Activated naive CD4-positive, alpha-beta T cell treated with anti-CD3 and anti-CD28 coated beads for 36 hours (primary cell): ENCODE measurements around the gene KLK14. TPM values are rescaled to one million over a fixed set of nuclear protein-coding genes. Genes with fewer than 3 reads are reported as not detected.

Experiments
- CTCF ChIA-PET: fragments of 350-600 bp; sonication (Branson Sonifier 250); formaldehyde crosslinking; loops from one replicate; lab custom pipeline; 2021; ENCODE audit warnings: antibody characterized with exemption; lab: Charles Lee
- DNase-seq: peaks from one replicate; pipeline ENCODE4 v3.0.0-alpha.2; 2020
- H3K27ac Mint-ChIP-seq: one replicate; pipeline ENCODE4 v1.8.0; 2021; ENCODE audit warnings: mild to moderate bottlenecking, mixed read lengths
- H3K27me3 Mint-ChIP-seq: one replicate; pipeline ENCODE4 v1.8.0; 2021; ENCODE audit warnings: low read depth, mixed read lengths
- H3K36me3 Mint-ChIP-seq: one replicate; pipeline ENCODE4 v1.8.0; 2021; ENCODE audit warnings: low read depth, mixed read lengths
- H3K4me1 Mint-ChIP-seq: one replicate; pipeline ENCODE4 v1.8.0; 2021; ENCODE audit warnings: low read depth, mixed read lengths
- H3K4me3 Mint-ChIP-seq: one replicate; pipeline ENCODE4 v1.8.0; 2021; ENCODE audit warnings: mild to moderate bottlenecking, moderate library complexity, mixed read lengths
- H3K9me3 Mint-ChIP-seq: one replicate; pipeline ENCODE4 v1.8.0; 2021; ENCODE audit warnings: mixed read lengths
- intact Hi-C: fragments of 100-400 bp; cut with micrococcal nuclease; formaldehyde crosslinking; loops from one replicate; pipeline ENCODE4 v1.15.1; 2023
- total RNA-seq, 2 experiments: library from RNA; stranded (reverse); gene quantifications; one replicate each; pipeline ENCODE4 v1.2.3, GENCODE V29; 2021

The KLK14 gene, protein sequence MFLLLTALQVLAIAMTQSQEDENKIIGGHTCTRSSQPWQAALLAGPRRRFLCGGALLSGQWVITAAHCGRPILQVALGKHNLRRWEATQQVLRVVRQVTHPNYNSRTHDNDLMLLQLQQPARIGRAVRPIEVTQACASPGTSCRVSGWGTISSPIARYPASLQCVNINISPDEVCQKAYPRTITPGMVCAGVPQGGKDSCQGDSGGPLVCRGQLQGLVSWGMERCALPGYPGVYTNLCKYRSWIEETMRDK
- under 1 TPM; 0.69 to 0.79 TPM for total RNA-seq

DNA sequence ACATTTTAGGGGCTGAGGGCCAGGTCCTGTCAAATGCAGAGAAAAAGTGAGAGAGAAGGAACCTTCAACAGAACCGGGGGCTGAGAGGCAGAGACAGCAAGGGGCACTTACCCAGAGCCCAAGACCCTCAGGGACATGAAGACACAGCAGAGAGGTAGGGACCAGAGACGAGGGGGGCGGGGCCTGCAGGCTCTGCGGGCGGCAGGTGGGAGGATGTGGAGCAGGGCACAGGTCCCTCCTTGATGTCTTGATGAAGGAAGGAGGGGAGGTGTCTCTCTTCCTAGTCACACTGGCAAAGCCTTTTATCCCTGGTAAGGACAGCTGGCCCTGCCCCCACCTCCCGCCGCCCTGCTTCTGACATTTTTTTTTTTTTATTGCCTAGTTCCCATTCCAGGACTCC is at the start of gene KLK14:
TSS of gene KLK14 (minus strand) at position 277 of the 400 bp plus-strand sequence. CDS start at position 4, 273 bp downstream.
- DNase-seq, result no peak
- Mint-ChIP-seq H3K27ac (no peak within 1 kb of the TSS), H3K4me1 (no peaks in the 10 kb centered on the region)

DNA sequence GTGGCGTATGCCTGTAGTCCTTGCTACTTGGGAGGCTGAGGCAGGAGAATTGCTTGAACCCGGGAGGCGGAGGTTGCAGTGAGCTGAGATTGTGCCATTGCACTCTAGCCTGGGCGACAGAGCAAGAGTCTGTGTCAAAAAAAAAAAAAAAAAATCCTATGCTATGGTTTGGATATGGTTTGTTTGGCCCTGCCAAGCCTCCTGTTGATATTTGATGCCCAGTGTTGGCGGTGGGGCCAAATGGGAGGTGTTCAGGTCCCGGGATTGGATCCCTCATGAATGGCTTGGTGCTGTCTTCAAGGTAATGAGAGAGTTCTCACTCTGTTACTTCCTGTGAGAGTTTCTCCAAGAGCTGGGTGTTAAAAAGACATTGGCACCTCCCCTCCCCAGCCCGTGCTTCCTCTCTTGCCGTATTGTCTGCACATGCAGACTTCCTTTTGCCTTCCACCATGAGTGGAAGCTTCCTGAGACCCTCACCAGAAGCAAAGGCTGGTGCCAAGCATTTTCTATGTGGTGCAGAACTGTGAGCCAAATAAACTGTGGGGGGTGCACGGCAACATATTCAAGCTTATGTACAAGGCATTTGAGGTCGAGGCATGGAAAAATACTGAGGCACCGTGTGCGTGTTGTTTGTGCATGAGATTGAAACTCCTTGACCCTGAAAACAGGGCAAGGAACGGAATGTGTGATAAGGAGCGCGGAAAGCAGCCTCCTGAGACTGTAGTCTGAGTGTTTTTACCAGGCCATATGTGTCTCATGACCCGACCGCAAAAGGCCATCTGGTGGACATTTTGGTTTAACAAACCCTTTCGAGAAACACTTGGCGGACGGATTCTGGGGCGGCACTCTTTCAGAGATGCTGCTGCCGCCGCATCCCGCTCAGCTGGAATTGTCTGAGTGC is 49.3 kb upstream of the KLK14 start:
- no peaks in the 10 kb centered on the region for H3K27me3 Mint-ChIP-seq
- intact Hi-C loops, result loop anchor here (1.0 kb wide), 1 partner anchor 18 kb away; no protein-coding TSS in a partner anchor
- H3K4me1 Mint-ChIP-seq, result peaks cover 65% of the 10 kb centered on the region
- H3K36me3 Mint-ChIP-seq, result no peaks in the 10 kb centered on the region
- peaks cover 3% of the 10 kb centered on the region for H3K9me3 Mint-ChIP-seq
- CTCF ChIA-PET, result interaction anchor here (0.7 kb wide), 1 partner anchor 22 kb away, joined by 3 read pairs; no protein-coding TSS in a partner anchor
- peak; percentile 70 for DNase-seq
- H3K27ac Mint-ChIP-seq, result peak overlapping the region; percentile 73
- peak overlapping the region; percentile 56 for H3K4me3 Mint-ChIP-seq

More for the DNA sequence above, at the start of gene KLK14:
- CTCF ChIA-PET, result no interaction called here
- Mint-ChIP-seq H3K4me3 (no peak within 1 kb of the TSS), H3K9me3 (no peaks in the 10 kb centered on the region), H3K36me3 (no peaks in the 10 kb centered on the region), H3K27me3 (peaks cover 3% of the 10 kb centered on the region)
- intact Hi-C loops, result no loop called here

DNA sequence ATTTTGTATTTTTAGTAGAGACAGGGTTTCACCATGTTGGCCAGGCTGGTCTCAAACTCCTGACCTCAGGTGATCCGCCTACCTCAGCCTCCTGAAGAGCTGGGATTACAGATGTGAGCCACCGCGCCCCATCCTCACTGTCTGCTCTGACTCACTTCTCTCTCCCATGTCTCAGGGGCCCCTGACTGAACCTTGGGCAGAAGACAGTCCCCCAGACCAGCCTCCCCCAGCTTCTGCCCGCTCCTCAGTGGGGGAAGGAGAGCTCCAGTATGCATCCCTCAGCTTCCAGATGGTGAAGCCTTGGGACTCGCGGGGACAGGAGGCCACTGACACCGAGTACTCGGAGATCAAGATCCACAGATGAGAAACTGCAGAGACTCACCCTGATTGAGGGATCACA is 47.0 kb upstream of the KLK14 start:
- DNase-seq, result peak; percentile 34
- Mint-ChIP-seq H3K27ac (peak overlapping the region; percentile 78), H3K36me3 (no peaks in the 10 kb centered on the region), H3K4me1 (peaks cover 69% of the 10 kb centered on the region), H3K27me3 (no peaks in the 10 kb centered on the region), H3K4me3 (no peak overlapping the region), H3K9me3 (no peaks in the 10 kb centered on the region)
- intact Hi-C loops, result no loop called here
- CTCF ChIA-PET, result interaction anchor here (1.2 kb wide), 1 partner anchor 28 kb away, joined by 3 read pairs; no protein-coding TSS in a partner anchor

DNA sequence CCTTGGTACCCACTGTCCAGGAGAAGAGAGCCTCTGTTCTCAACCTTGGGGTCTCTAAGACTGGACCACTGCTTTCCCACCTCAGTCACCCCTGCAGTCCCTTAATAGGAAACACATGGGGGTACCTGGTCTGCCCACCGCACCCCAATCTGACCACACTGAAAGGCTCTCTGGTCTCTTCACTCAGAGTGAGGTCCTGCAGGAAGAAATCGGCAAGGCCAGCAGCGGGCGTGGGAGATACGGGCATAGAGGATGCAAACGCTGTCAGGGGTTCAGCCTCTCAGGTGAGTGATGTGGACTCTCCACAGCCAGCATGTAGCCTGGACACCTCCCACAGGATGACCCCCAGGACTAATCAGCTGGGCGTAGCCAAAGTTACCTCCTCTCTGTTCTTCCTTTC is 45.5 kb upstream of the KLK14 start:
- Mint-ChIP-seq H3K4me3 (no peak overlapping the region), H3K27me3 (no peaks in the 10 kb centered on the region), H3K27ac (peak overlapping the region; percentile 18), H3K36me3 (no peaks in the 10 kb centered on the region), H3K4me1 (peaks cover 84% of the 10 kb centered on the region), H3K9me3 (no peaks in the 10 kb centered on the region)
- DNase-seq, result no peak
- CTCF ChIA-PET, result interaction anchor here (1.3 kb wide), 1 partner anchor 28 kb away, joined by 3 read pairs; no protein-coding TSS in a partner anchor
- intact Hi-C loops, result no loop called here

DNA sequence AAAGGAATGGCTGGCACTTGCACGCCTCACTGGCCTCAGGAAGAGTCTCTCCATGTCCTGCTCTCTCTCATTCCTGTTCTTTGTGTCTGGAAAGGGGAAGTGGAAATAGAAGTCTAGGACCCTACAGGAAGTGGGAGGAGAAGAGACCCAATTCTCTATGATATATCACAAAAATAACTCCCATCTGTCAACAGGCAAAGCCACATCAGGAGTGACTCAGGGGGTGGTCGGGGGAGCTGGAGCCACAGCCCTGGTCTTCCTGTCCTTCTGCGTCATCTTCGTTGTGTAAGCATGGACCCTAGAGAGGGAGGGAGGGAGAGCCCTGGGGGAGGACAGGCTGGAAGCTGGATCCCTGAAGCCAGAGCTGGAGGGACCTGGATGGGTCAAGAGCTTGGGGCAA is 45.1 kb upstream of the KLK14 start:
- H3K9me3 Mint-ChIP-seq, result no peaks in the 10 kb centered on the region
- no peaks in the 10 kb centered on the region for H3K27me3 Mint-ChIP-seq
- H3K4me1 Mint-ChIP-seq, result peaks cover 89% of the 10 kb centered on the region
- H3K36me3 Mint-ChIP-seq, result no peaks in the 10 kb centered on the region
- DNase-seq, result peak; percentile 38
- H3K4me3 Mint-ChIP-seq, result no peak overlapping the region
- H3K27ac Mint-ChIP-seq, result peak overlapping the region; percentile 18
- intact Hi-C loops, result no loop called here
- CTCF ChIA-PET, result no interaction called here

DNA sequence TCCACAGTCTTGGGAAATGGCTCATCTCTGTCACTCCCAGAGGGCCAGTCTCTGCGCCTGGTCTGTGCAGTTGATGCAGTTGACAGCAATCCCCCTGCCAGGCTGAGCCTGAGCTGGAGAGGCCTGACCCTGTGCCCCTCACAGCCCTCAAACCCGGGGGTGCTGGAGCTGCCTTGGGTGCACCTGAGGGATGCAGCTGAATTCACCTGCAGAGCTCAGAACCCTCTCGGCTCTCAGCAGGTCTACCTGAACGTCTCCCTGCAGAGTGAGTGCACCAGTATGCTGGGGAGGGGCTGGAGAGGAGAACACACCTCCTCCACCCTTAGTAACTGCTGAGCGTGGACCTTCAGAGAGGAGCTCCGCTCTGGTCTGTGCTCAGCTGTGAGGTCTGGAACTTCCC is 44.3 kb upstream of the KLK14 start:
- Mint-ChIP-seq H3K27ac (no peak overlapping the region), H3K27me3 (no peaks in the 10 kb centered on the region), H3K4me3 (no peak overlapping the region), H3K4me1 (peaks cover 90% of the 10 kb centered on the region), H3K9me3 (no peaks in the 10 kb centered on the region), H3K36me3 (no peaks in the 10 kb centered on the region)
- intact Hi-C loops, result no loop called here
- CTCF ChIA-PET, result no interaction called here
- DNase-seq, result no peak

DNA sequence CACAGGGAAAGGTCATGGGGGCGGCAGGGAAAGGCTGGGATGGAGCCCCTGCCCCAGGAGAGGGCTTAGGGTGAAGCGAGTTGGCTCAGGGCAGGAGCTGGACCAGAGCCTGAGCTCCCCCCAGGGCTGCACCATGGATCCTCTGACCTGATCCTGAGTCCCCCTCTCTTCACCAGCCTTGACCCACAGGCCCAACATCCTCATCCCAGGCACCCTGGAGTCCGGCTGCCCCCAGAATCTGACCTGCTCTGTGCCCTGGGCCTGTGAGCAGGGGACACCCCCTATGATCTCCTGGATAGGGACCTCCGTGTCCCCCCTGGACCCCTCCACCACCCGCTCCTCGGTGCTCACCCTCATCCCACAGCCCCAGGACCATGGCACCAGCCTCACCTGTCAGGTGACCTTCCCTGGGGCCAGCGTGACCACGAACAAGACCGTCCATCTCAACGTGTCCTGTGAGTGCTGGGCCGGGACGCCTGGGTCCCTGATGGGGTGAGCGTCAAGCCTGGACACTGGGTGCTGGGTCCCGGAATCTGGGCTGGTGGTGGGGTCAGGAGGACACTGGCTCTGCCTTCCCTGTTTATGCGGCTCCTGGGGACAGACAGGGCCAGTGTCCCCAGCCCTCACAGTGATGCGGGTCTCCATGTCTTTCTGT is 42.9 kb upstream of the KLK14 start:
- Mint-ChIP-seq H3K4me1 (peaks cover 84% of the 10 kb centered on the region), H3K27ac (peak overlapping the region; percentile 86), H3K27me3 (no peaks in the 10 kb centered on the region), H3K9me3 (no peaks in the 10 kb centered on the region), H3K4me3 (no peak overlapping the region), H3K36me3 (peaks cover 2% of the 10 kb centered on the region)
- DNase-seq, result no peak
- CTCF ChIA-PET, result interaction anchor here (1.5 kb wide), 1 partner anchor 31 kb away, joined by 3 read pairs; no protein-coding TSS in a partner anchor
- intact Hi-C loops, result no loop called here

DNA sequence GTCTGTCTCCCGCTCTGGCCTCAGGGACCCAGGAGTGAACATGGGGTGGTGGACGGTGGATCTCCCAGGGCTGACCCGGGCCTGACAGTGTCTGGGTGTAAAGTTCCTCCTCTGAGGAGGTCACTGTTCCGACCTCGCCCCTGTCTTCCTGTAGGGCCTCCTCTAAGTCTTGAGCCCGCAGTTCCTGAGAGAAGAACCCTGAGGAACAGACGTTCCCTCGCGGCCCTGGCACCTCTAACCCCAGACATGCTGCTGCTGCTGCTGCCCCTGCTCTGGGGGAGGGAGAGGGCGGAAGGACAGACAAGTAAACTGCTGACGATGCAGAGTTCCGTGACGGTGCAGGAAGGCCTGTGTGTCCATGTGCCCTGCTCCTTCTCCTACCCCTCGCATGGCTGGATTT is 42.0 kb upstream of the KLK14 start, which contains the start of gene SIGLEC9:
TSS of gene SIGLEC9 (plus strand) at position 178 of the 400 bp plus-strand sequence. CDS start at position 247, 69 bp downstream.
- CTCF ChIA-PET, result interaction anchor here (1.5 kb wide), 1 partner anchor 32 kb away, joined by 3 read pairs; no protein-coding TSS in a partner anchor
- H3K4me1 Mint-ChIP-seq, result peaks cover 80% of the 10 kb centered on the region

DNA sequence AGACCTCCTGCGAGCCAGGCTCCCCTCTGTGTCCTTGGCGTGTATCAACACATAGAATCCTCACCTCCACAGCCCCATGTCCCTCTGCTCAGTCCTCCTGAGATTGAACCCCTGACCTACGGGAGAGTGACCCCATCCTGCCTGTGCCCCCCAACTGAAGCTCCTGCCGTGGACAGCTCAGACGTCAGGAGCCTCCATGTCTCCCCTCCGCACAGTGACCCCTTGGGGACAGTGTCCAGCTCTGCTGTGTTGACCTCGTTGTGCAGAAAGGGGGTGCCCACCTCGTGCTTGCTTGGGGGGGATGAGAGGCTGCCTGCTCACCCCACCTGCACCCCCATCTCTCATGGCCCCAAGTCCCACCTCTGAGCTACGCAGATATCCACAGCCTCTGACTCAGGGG is 41.5 kb upstream of the KLK14 start:
- no peaks in the 10 kb centered on the region for H3K9me3 Mint-ChIP-seq
- H3K4me3 Mint-ChIP-seq, result peak overlapping the region; percentile 54
- CTCF ChIA-PET, result interaction anchor here (1.5 kb wide), 1 partner anchor 32 kb away, joined by 3 read pairs; no protein-coding TSS in a partner anchor
- H3K27me3 Mint-ChIP-seq, result no peaks in the 10 kb centered on the region
- H3K36me3 Mint-ChIP-seq, result peaks cover 2% of the 10 kb centered on the region
- H3K4me1 Mint-ChIP-seq, result peaks cover 79% of the 10 kb centered on the region
- no peak for DNase-seq
- intact Hi-C loops, result no loop called here
- H3K27ac Mint-ChIP-seq, result peak overlapping the region; percentile 86

More for the DNA sequence above, 42.0 kb upstream of the KLK14 start, which contains the start of gene SIGLEC9:
- no peak for DNase-seq
- intact Hi-C loops, result no loop called here
- Mint-ChIP-seq H3K27me3 (no peaks in the 10 kb centered on the region), H3K4me3 (peak within 1 kb of the TSS; percentile 54), H3K27ac (peak within 1 kb of the TSS; percentile 86), H3K9me3 (no peaks in the 10 kb centered on the region), H3K36me3 (peaks cover 2% of the 10 kb centered on the region)

DNA sequence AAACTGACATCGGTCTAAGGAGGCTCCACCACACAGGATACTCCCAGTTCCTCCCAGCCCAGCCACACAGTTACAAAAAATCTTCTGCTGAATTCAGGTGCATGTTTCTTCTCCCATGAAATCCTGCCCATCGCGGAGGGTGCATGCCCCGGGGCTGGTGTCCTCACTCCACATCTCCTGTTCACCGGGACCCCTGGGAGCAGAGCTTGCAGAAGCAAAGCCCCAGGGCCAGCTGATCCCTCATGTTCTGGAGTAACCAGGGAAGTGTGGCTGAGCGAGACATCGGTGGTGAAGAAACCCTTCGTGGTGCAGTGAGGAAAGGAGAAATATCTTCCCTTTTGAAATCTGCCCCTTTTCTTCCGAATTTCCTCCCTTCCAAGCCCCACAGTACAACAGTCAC is 41.1 kb upstream of the KLK14 start:
- Mint-ChIP-seq H3K36me3 (peaks cover 2% of the 10 kb centered on the region), H3K27me3 (no peaks in the 10 kb centered on the region), H3K4me3 (peak overlapping the region; percentile 54), H3K9me3 (no peaks in the 10 kb centered on the region), H3K4me1 (peaks cover 79% of the 10 kb centered on the region), H3K27ac (peak overlapping the region; percentile 86)
- no peak for DNase-seq
- CTCF ChIA-PET, result no interaction called here
- intact Hi-C loops, result loop anchor here (1.0 kb wide), 1 partner anchor 10 kb away; no protein-coding TSS in a partner anchor

DNA sequence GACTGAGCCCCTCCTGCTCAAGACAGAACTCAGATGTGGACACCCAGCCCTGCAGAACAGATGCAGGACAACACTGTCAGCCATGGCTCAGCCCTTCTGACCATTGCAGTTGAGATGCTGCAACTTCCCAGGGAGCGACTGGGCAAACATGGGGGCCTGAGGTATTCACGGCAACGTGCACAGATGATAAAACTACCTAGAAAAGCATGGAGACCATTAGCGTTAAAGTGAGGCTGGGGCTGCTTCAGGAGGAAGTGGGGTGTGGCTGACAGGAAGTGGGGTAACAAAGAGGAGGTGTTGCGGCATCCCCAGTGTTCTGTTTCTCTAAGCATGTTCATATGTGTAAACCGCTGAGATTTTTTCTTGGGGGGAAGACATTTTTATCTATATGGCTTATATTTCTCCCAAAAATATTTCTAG is 40.7 kb upstream of the KLK14 start:
- peak; percentile 82 for DNase-seq
- Mint-ChIP-seq H3K4me3 (peak overlapping the region; percentile 54), H3K27ac (peak overlapping the region; percentile 86), H3K9me3 (no peaks in the 10 kb centered on the region), H3K27me3 (no peaks in the 10 kb centered on the region), H3K36me3 (peaks cover 2% of the 10 kb centered on the region), H3K4me1 (peaks cover 75% of the 10 kb centered on the region)
- CTCF ChIA-PET, result no interaction called here
- intact Hi-C loops, result loop anchor here (1.0 kb wide), 1 partner anchor 9 kb away; no protein-coding TSS in a partner anchor
